GM23248 (cell line): ENCODE measurements around the gene RPS27L. TPM values are rescaled to one million over a fixed set of nuclear protein-coding genes. Genes with fewer than 3 reads are reported as not detected.

Experiments used
- DNase-seq: peaks from one replicate; pipeline ENCODE4 v3.0.0-alpha.2; 2015
- H2AFZ ChIP-seq: fragments of 200-600 bp; sonication (generic); 2 replicates; pipeline ENCODE4 v1.6.1; 2016; ENCODE audit warnings: antibody characterized with exemption
- H3F3A ChIP-seq: fragments of 200-600 bp; sonication (generic); 2 replicates; pipeline ENCODE4 v1.6.1; 2016; ENCODE audit warnings: mild to moderate bottlenecking, antibody characterized with exemption, mixed run types; ENCODE audit not compliant: insufficient read depth
- H3K27ac ChIP-seq: fragments of 200-600 bp; sonication (generic); 2 replicates; pipeline ENCODE4 v1.5.1; 2016; ENCODE audit warnings: mild to moderate bottlenecking
- H3K27me3 ChIP-seq: fragments of 200-600 bp; sonication (generic); replicated peaks from 2 replicates; pipeline ENCODE4 v1.6.1; 2016; ENCODE audit warnings: mild to moderate bottlenecking; ENCODE audit not compliant: insufficient read depth
- H3K36me3 ChIP-seq: fragments of 200-600 bp; sonication (generic); 2 replicates; pipeline ENCODE4 v1.6.1; 2016; ENCODE audit warnings: low read depth, mild to moderate bottlenecking
- H3K4me1 ChIP-seq: fragments of 200-600 bp; sonication (generic); 2 replicates; pipeline ENCODE4 v1.6.1; 2016; ENCODE audit warnings: mild to moderate bottlenecking; ENCODE audit not compliant: insufficient read depth
- H3K4me2 ChIP-seq: fragments of 200-600 bp; sonication (generic); one replicate; pipeline ENCODE4 v1.6.1; 2016; ENCODE audit warnings: mild to moderate bottlenecking; ENCODE audit not compliant: unreplicated experiment
- H3K4me3 ChIP-seq: fragments of 200-600 bp; sonication (generic); 2 replicates; pipeline ENCODE4 v1.5.1; 2016; ENCODE audit warnings: mild to moderate bottlenecking
- H3K79me2 ChIP-seq: fragments of 200-600 bp; sonication (generic); 2 replicates; pipeline ENCODE4 v1.6.1; 2016; ENCODE audit warnings: mild to moderate bottlenecking; ENCODE audit not compliant: insufficient read depth
- H3K9ac ChIP-seq: fragments of 200-600 bp; sonication (generic); 2 replicates; pipeline ENCODE4 v1.6.1; 2016; ENCODE audit warnings: mild to moderate bottlenecking
- H3K9me2 ChIP-seq: fragments of 200-600 bp; sonication (generic); 2 replicates; pipeline ENCODE4 v1.6.1; 2016; ENCODE audit warnings: mixed run types, mild to moderate bottlenecking, moderate library complexity; ENCODE audit not compliant: insufficient read depth
- H3K9me3 ChIP-seq: fragments of 200-600 bp; sonication (generic); one replicate; pipeline ENCODE4 v1.6.1; 2017; ENCODE audit warnings: low read depth
- H4K20me1 ChIP-seq: fragments of 200-600 bp; sonication (generic); 2 replicates; pipeline ENCODE4 v1.6.0; 2016; ENCODE audit not compliant: insufficient read depth
- EZH2 ChIP-seq: fragments of 200-600 bp; sonication (generic); IDR thresholded peaks from 2 replicates; pipeline ENCODE4 v1.6.1; 2018; ENCODE audit warnings: antibody characterized with exemption, mild to moderate bottlenecking; ENCODE audit not compliant: insufficient read depth, poor library complexity, severe bottlenecking
- EZH2phosphoT487 ChIP-seq: fragments of 200-600 bp; sonication (generic); IDR thresholded peaks from 2 replicates; pipeline ENCODE4 v1.6.1; 2018; ENCODE audit warnings: antibody characterized with exemption, moderate library complexity, mild to moderate bottlenecking, low read depth; ENCODE audit not compliant: insufficient read depth
- WGBS, 2 experiments: methylation state at CpG; one replicate each; pipeline ENCODE4 v1.1.6; 2015 to 2017; ENCODE audit warnings: low lambda C conversion rate in 2 of 2, low coverage in 1 of 2; ENCODE audit errors: missing lambda C conversion rate in 2 of 2; 5-methylcytosine and 5-hydroxymethylcytosine counted together
- in situ Hi-C: fragments of 300-500 bp; cut with MboI; formaldehyde crosslinking; loops from 2 replicates; pipeline ENCODE4 v1.15.0; 2020
- polyA plus RNA-seq: library from polyadenylated mRNA; unstranded; fragments of >200 nt; fragmentation: Nextera tagmentation; extraction: Ambion mirVana; gene quantifications from 2 replicates; pipeline ENCODE4 v1.2.1, GENCODE V29; 2016
- total RNA-seq: library from RNA; depleted of rRNA; stranded (reverse); fragments of >200 nt; shearing (Covaris generic); gene quantifications from 2 replicates; pipeline ENCODE4 v1.2.3, GENCODE V29; 2014

The RPS27L gene
- total and polyA plus RNA-seq, 2 experiments from 2014 or later, result 151 to 1,181 TPM

DNA sequence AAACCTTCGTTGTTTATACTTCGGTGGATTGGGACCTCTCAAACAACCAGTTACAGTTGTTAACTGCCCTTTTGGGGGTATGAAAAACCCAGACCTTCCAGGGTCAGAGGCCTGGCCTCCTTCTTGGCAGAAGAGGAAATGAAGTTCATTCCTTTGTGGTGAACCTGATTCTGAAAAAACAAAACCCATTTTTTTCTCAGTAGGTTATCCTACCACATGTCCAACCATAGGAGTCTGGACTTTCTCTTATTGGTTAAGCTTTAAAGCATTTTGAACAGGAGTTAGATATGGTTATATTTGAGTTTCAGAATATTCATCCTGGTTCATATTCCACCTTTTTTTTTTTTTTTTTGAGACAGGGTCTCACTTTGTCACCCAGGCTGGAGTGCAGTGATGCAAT, 42.8 kb downstream of the RPS27L start:
- no peak for DNase-seq
- no peaks in the 10 kb centered on the region for H3K9me2 ChIP-seq
- H3K27ac ChIP-seq, result no peak overlapping the region
- H3K4me1 ChIP-seq, result peaks cover 7% of the 10 kb centered on the region; the same call in 1 of the 2 replicates
- H3K36me3 ChIP-seq, result no peaks in the 10 kb centered on the region
- no peaks in the 10 kb centered on the region for H4K20me1 ChIP-seq
- no peaks in the 10 kb centered on the region for H3K27me3 ChIP-seq
- WGBS, 2 experiments, result 9 to 11% methylated on average over 2 of the region's 2 CpGs
- no peaks in the 10 kb centered on the region for H3K9me3 ChIP-seq
- no peak overlapping the region for H3K4me3 ChIP-seq
- 0 out of 2 replicates have a peak overlapping the region, but pooled peaks have one; percentile 25 for H2AFZ ChIP-seq
- no peaks in the 10 kb centered on the region for H3K79me2 ChIP-seq
- peaks cover 14% of the 10 kb centered on the region; the same call in 1 of the 2 replicates for H3F3A ChIP-seq
- no peak overlapping the region for H3K9ac ChIP-seq
- in situ Hi-C loops, result no loop called here
- no peak for TF ChIP-seq EZH2phosphoT487
- no peak for TF ChIP-seq EZH2
- no peak overlapping the region for H3K4me2 ChIP-seq

DNA sequence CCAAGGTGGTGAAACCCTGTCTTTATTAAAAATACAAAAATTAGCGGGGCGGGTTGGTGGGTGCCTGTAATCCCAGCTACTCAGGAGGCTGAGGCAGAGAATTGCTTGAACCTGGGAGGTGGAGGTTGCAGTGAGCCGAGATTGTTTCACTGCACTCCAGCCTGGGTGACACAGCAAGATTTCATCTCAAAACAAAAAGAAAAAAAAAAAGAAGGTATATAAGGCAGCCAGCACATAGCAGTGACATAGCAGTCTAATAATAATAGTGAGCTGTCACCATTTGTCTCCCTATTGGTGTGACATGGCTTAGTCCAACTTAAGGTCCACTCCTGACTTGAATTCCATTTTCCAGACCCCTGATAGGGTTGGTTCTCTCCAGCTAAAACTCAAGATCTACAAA, 44.4 kb downstream of the RPS27L start:
- WGBS, 2 experiments, result 97 to 99% methylated on average over 3 of the region's 3 CpGs
- no peaks in the 10 kb centered on the region for H4K20me1 ChIP-seq
- peak overlapping the region; percentile 22 for H3K27ac ChIP-seq
- in situ Hi-C loops, result no loop called here
- no peaks in the 10 kb centered on the region for H3K36me3 ChIP-seq
- no peaks in the 10 kb centered on the region for H3K79me2 ChIP-seq
- peaks cover 25% of the 10 kb centered on the region for H3F3A ChIP-seq
- TF ChIP-seq EZH2phosphoT487 (no peak), EZH2 (no peak)
- no peak overlapping the region for H2AFZ ChIP-seq
- H3K9me2 ChIP-seq, result no peaks in the 10 kb centered on the region
- H3K9ac ChIP-seq, result no peak overlapping the region
- peaks cover 17% of the 10 kb centered on the region for H3K4me1 ChIP-seq
- H3K4me2 ChIP-seq, result no peak overlapping the region
- no peak for DNase-seq
- H3K4me3 ChIP-seq, result no peak overlapping the region
- H3K27me3 ChIP-seq, result no peaks in the 10 kb centered on the region
- no peaks in the 10 kb centered on the region for H3K9me3 ChIP-seq

DNA sequence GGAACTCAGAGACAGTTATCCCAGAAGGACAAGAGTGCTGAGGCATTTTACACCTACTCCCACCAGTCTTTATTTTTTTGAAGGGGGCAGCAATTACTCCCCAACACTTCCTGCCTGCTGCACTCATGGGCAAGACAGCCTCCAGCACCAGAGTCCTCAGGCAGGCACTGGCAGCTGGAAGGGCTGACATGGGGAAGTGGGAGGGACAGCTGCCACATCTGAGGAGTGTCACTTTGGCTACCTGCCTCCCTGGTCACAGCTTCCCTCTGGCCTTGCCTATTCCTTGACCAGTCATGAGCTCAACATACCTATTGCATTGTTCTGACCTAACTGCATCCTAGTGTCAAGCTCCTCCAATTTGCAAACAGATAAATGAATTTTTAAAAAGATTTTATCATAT, 45.8 kb downstream of the RPS27L start:
- no peak for DNase-seq
- no peaks in the 10 kb centered on the region for H3K27me3 ChIP-seq
- H3F3A ChIP-seq, result peaks cover 25% of the 10 kb centered on the region
- no peak overlapping the region for H2AFZ ChIP-seq
- no peak overlapping the region for H3K9ac ChIP-seq
- TF ChIP-seq EZH2phosphoT487, result no peak
- TF ChIP-seq EZH2, result no peak
- in situ Hi-C loops, result no loop called here
- no peak overlapping the region for H3K27ac ChIP-seq
- no peaks in the 10 kb centered on the region for H3K36me3 ChIP-seq
- H3K4me2 ChIP-seq, result no peak overlapping the region
- no peaks in the 10 kb centered on the region for H4K20me1 ChIP-seq
- no peak overlapping the region for H3K4me3 ChIP-seq
- H3K4me1 ChIP-seq, result peaks cover 29% of the 10 kb centered on the region
- H3K79me2 ChIP-seq, result no peaks in the 10 kb centered on the region
- no peaks in the 10 kb centered on the region for H3K9me3 ChIP-seq
- H3K9me2 ChIP-seq, result no peaks in the 10 kb centered on the region

DNA sequence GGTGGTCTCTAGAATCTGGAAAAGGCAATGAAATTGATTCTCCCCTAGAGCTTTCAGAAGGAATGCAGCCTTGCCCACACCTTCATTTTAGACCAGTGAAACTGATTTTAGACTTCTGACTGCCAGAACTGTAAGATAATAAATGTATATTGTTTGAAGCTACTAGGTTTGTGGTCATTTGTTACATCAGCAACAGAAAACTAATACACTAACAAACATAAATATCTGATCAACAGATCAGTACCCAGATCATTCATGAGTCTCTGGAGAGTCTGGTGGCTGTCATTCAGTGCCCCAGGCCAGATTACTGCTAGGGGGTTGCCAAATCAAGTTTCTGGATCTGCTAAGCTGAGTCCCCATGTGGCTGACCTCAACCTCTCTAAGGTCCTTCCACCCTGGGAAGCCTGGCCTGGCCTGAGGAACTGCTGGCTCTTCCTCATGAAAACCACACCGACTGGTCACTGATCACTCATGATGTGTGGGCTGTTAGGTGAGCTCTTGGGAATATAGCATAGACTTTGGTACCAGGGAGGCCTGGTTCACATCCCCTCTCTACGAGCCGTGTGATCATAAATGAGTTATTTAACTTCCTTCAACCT, 46.8 kb downstream of the RPS27L start:
- in situ Hi-C loops, result no loop called here
- Histone ChIP-seq H3K36me3 (no peaks in the 10 kb centered on the region), H3K27ac (no peak overlapping the region), H4K20me1 (no peaks in the 10 kb centered on the region), H3K9me2 (no peaks in the 10 kb centered on the region), H3K4me1 (peaks cover 29% of the 10 kb centered on the region), H3K9me3 (no peaks in the 10 kb centered on the region), H3K27me3 (no peaks in the 10 kb centered on the region), H3K79me2 (no peaks in the 10 kb centered on the region), H3K9ac (no peak overlapping the region), H3F3A (peaks cover 25% of the 10 kb centered on the region), H3K4me3 (no peak overlapping the region), H3K4me2 (no peak overlapping the region), H2AFZ (no peak overlapping the region)
- 75 to 88% methylated on average over 3 of the region's 3 CpGs for WGBS, 2 experiments
- TF ChIP-seq EZH2 (no peak), EZH2phosphoT487 (no peak)
- no peak for DNase-seq

DNA sequence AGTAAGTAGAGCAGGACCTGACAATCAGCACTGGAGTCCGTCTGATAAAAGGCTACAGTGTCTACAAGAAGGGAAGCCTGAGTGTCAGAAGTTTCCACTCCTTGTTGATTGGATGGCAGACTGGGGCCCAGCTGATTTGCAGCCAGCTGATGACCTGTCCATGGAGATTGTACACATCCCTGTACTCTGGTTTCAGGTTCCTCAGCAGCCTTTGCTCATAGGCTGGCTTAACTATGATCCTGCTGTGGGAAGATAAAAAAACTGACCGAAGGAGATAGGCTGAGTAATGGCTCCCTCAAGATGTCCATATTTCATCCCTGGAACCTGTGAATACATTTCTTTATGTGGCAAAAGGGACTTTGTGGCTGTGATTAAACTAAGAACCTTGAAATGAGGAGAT, 47.4 kb downstream of the RPS27L start:
- Histone ChIP-seq H4K20me1 (no peaks in the 10 kb centered on the region), H3K4me1 (peaks cover 29% of the 10 kb centered on the region), H3K4me2 (no peak overlapping the region), H2AFZ (no peak overlapping the region), H3F3A (peaks cover 28% of the 10 kb centered on the region), H3K4me3 (no peak overlapping the region), H3K9ac (no peak overlapping the region), H3K9me3 (no peaks in the 10 kb centered on the region), H3K27me3 (no peaks in the 10 kb centered on the region), H3K79me2 (no peaks in the 10 kb centered on the region), H3K27ac (no peak overlapping the region), H3K9me2 (no peaks in the 10 kb centered on the region), H3K36me3 (no peaks in the 10 kb centered on the region)
- TF ChIP-seq EZH2phosphoT487, result no peak
- TF ChIP-seq EZH2, result no peak
- in situ Hi-C loops, result no loop called here
- no peak for DNase-seq
- 89 to 93% methylated on average over 2 of the region's 2 CpGs for WGBS, 2 experiments
